ENCODE data around the gene TTC28.

Gene TTC28

GRCh38 chr22:27961182-27961581 is 718.5 kb downstream of the TTC28 start:
- DNase-seq (ENCODE audit: low read depth) = no peak
- no peak for TF ChIP-seq CTCF (IDR thresholded peaks at IDR 0.05; ENCODE audit: control insufficient read depth, extremely low read depth, insufficient read depth)
- H3K4me3 ChIP-seq (ENCODE audit: low read depth, low read length) = no peak overlapping the region

GRCh38 chr22:27959335-27960090 is 720.1 kb downstream of the TTC28 start:
- no peak for TF ChIP-seq CTCF (IDR thresholded peaks at IDR 0.05; ENCODE audit: control insufficient read depth, extremely low read depth, insufficient read depth)
- DNase-seq (ENCODE audit: low read depth) = no peak
- H3K4me3 ChIP-seq (ENCODE audit: low read depth, low read length) = no peak overlapping the region

GRCh38 chr22:27952779-27953178 is 726.9 kb downstream of the TTC28 start:
- no peak for TF ChIP-seq CTCF (IDR thresholded peaks at IDR 0.05; ENCODE audit: control insufficient read depth, extremely low read depth, insufficient read depth)
- no peak for DNase-seq (ENCODE audit: low read depth)
- H3K4me3 ChIP-seq (ENCODE audit: low read depth, low read length) = no peak overlapping the region

GRCh38 chr22:27952091-27952490 is 727.5 kb downstream of the TTC28 start:
- DNase-seq (ENCODE audit: low read depth) = no peak
- TF ChIP-seq CTCF (IDR thresholded peaks at IDR 0.05; ENCODE audit: control insufficient read depth, extremely low read depth, insufficient read depth) = no peak
- no peak overlapping the region for H3K4me3 ChIP-seq (ENCODE audit: low read depth, low read length)

- no peak for TF ChIP-seq CTCF (IDR thresholded peaks at IDR 0.05; ENCODE audit: control insufficient read depth, extremely low read depth, insufficient read depth)
- no peak for DNase-seq (ENCODE audit: low read depth)
- no peak overlapping the region for H3K4me3 ChIP-seq (ENCODE audit: low read depth, low read length)
Measured at GRCh38 chr22:27949421-27949820, 730.2 kb downstream of the TTC28 start.

GRCh38 chr22:27948569-27948968 is 731.1 kb downstream of the TTC28 start:
- no peak for DNase-seq (ENCODE audit: low read depth)
- H3K4me3 ChIP-seq (ENCODE audit: low read depth, low read length) = no peak overlapping the region

More at GRCh38 chr22:27948569-27948968, 731.1 kb downstream of the TTC28 start:
- no peak for TF ChIP-seq CTCF (IDR thresholded peaks at IDR 0.05; ENCODE audit: control insufficient read depth, extremely low read depth, insufficient read depth)

Measured in LNCaP clone FGC (cell line).